Muscle layer of colon (tissue), 2 donors: ENCODE data around the gene LEKR1.

Experiments
- H3K27ac ChIP-seq: one replicate; pipeline ENCODE4 v1.7.0; 2013; ENCODE audit warnings: low read depth, mild to moderate bottlenecking, low read length, moderate library complexity
- H3K27me3 ChIP-seq, 2 donors: one replicate each; pipeline ENCODE4 v1.7.0; 2013; ENCODE audit warnings: low read length in 2 of 2, mild to moderate bottlenecking in 2 of 2; ENCODE audit not compliant: insufficient read depth in 2 of 2, control insufficient read depth in 1 of 2
- H3K36me3 ChIP-seq: one replicate; pipeline ENCODE4 v1.7.0; 2013; ENCODE audit warnings: mild to moderate bottlenecking, low read length; ENCODE audit not compliant: insufficient read depth
- H3K4me1 ChIP-seq: one replicate; pipeline ENCODE4 v1.7.0; 2013; ENCODE audit warnings: mild to moderate bottlenecking, low read length; ENCODE audit not compliant: insufficient read depth
- H3K4me3 ChIP-seq, 2 donors: one replicate each; pipeline ENCODE4 v1.7.0; 2013; ENCODE audit warnings: low read length in 2 of 2, low read depth in 1 of 2, mild to moderate bottlenecking in 1 of 2, moderate library complexity in 1 of 2
- H3K9ac ChIP-seq: one replicate; pipeline ENCODE4 v1.7.0; 2013; ENCODE audit warnings: low read length
- H3K9me3 ChIP-seq: one replicate; pipeline ENCODE4 v1.7.0; 2013; ENCODE audit warnings: mild to moderate bottlenecking, low read length
- donor health status: abdominal sarcoma.
- donor health status: Adenocarcinoma of cecum.

LEKR1 gene

GRCh38 chr3:157045238-157045850 is 219.2 kb downstream of the LEKR1 start:
- peak overlapping the region; percentile 1 for H3K9ac ChIP-seq
- no peaks in the 10 kb centered on the region for H3K9me3 ChIP-seq
- H3K4me3 ChIP-seq: peak overlapping the region; percentile 16 to 66
- no peaks in the 10 kb centered on the region for H3K27me3 ChIP-seq
- H3K27ac ChIP-seq: peak overlapping the region; percentile 73
- H3K4me1 ChIP-seq: peaks cover 21% of the 10 kb centered on the region
- no peaks in the 10 kb centered on the region for H3K36me3 ChIP-seq

DNA sequence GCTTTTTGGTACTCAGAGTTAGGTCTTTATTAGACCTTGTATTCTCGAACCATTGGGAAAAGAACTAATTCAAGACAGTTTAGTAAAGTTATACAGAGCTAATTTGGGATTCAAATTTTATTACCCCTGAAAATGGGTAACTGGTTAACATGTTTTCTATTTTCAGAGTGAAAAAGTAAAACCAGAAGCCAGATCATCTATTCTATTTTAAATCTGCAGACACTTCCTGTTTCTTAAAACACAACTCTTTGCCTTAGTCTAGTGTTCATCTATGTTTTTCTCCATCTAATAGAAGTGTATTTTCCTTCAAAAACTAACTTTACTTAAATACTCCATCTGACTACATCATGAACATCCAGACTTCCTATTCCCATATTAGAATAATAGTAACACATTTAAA is 220.4 kb downstream of the LEKR1 start:
- peaks cover 21% of the 10 kb centered on the region for H3K4me1 ChIP-seq
- H3K9me3 ChIP-seq: no peaks in the 10 kb centered on the region
- H3K36me3 ChIP-seq: no peaks in the 10 kb centered on the region
- no peak overlapping the region for H3K9ac ChIP-seq
- H3K27me3 ChIP-seq: no peaks in the 10 kb centered on the region
- no peak overlapping the region for H3K27ac ChIP-seq
- H3K4me3 ChIP-seq: no peak overlapping the region

GRCh38 chr3:157051055-157051454 is 224.9 kb downstream of the LEKR1 start:
- Histone ChIP-seq H3K4me1 (no peaks in the 10 kb centered on the region), H3K4me3 (no peak overlapping the region), H3K36me3 (no peaks in the 10 kb centered on the region), H3K9ac (no peak overlapping the region), H3K9me3 (no peaks in the 10 kb centered on the region), H3K27ac (no peak overlapping the region), H3K27me3 (no peaks in the 10 kb centered on the region)

DNA sequence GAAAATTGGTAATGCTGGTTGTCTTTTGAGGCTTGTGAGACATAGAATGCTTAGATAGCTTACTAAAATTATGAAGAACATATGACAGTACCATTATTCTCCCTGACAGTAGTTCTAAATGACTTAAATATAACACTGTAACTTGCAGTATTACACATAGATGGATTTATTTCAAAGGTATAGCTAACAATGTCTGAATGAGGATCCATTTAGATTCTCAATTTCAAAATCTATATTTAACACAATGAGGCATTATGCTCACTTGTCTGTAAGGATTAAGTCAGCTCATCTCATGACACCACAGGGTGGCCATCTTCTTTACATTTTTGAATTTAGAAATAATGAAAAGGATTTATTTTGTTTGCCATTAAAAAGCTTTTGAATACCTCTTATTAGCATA is 225.4 kb downstream of the LEKR1 start:
- Histone ChIP-seq H3K4me1 (no peaks in the 10 kb centered on the region), H3K27me3 (no peaks in the 10 kb centered on the region), H3K4me3 (no peak overlapping the region), H3K27ac (no peak overlapping the region), H3K36me3 (no peaks in the 10 kb centered on the region), H3K9ac (no peak overlapping the region), H3K9me3 (no peaks in the 10 kb centered on the region)

DNA sequence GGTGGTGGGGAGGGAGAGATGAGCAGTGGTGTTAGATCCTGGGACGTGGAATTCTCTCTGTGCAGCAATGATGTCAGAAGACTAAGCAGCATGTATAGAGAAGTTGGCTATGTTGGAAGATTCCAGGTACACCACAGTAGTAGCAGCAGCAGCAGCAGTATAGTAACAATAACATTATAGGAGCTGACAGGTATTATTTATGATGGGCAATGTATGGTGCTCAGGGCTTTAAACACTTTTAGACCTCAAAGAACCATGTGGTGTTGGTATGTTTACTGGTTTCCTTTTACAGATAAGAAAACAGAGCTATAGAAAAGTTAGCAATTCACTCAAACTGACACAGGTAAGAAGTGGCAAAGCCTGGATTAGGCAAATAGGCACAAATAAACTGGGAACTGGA is 229.9 kb downstream of the LEKR1 start:
- Histone ChIP-seq H3K36me3 (no peaks in the 10 kb centered on the region), H3K9me3 (no peaks in the 10 kb centered on the region), H3K4me3 (no peak overlapping the region), H3K27me3 (no peaks in the 10 kb centered on the region), H3K27ac (no peak overlapping the region), H3K4me1 (no peaks in the 10 kb centered on the region), H3K9ac (no peak overlapping the region)

DNA sequence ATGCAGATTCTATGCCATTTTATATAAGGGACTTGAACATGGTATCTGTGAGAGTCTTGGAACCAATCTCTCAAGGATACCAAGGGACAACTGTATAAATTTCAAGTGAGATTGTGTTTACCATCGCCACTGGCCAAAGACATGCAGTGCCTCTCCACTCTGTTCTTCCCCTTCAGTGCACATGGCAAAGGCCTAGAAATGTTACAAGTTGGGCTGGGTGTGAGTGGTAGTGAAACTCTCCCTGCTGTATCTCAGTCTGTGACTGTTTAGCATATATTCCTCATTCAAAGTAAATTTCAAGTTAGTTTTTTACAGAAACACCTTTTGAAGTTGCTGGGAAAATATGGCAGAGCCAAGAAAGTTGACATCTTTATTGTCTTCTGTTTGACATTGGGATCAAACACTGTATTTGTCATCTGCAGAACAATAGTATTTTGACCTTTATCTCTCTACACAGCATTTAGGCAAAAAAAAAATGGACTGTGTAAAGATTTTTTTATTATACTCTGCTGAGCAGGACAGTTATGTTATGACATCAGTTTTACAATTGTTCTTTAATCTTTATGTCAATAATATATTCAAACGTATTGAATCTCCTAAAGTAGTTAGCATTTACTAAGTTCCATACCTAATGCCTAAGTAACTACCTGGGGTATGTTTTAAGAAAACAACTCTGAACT is 232.4 kb downstream of the LEKR1 start:
- no peak overlapping the region for H3K9ac ChIP-seq
- no peaks in the 10 kb centered on the region for H3K36me3 ChIP-seq
- peaks cover under 1% of the 10 kb centered on the region for H3K4me1 ChIP-seq
- no peaks in the 10 kb centered on the region for H3K9me3 ChIP-seq
- H3K4me3 ChIP-seq: no peak overlapping the region
- H3K27me3 ChIP-seq: no peaks in the 10 kb centered on the region
- H3K27ac ChIP-seq: no peak overlapping the region

- peaks cover 6% of the 10 kb centered on the region for H3K4me1 ChIP-seq
- no peak overlapping the region for H3K4me3 ChIP-seq
- H3K9me3 ChIP-seq: no peaks in the 10 kb centered on the region
- H3K36me3 ChIP-seq: no peaks in the 10 kb centered on the region
- no peak overlapping the region for H3K9ac ChIP-seq
- H3K27me3 ChIP-seq: no peaks in the 10 kb centered on the region
- no peak overlapping the region for H3K27ac ChIP-seq
Observed at GRCh38 chr3:157059181-157059580, 233.0 kb downstream of the LEKR1 start.

DNA sequence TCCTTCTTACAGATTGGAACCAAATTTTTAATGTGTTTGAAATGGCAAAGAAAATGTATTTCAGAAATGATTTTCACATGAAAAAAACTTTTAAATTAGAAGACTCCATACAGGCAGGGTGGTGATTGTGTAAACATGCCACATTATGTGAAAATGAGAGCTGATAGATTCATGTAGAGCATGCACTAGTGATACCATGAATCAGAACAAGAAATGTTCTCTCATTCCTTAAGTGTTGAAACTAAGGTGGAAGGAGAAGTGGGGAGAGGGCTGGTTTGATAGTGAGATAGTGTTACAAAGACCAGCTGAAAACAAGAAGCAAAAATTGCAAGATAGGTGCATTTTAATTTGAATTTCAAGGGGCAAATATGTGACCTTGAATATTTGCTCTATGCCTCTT is 233.5 kb downstream of the LEKR1 start:
- Histone ChIP-seq H3K9ac (no peak overlapping the region), H3K27me3 (no peaks in the 10 kb centered on the region), H3K4me1 (peaks cover 6% of the 10 kb centered on the region), H3K4me3 (no peak overlapping the region), H3K9me3 (no peaks in the 10 kb centered on the region), H3K36me3 (no peaks in the 10 kb centered on the region), H3K27ac (no peak overlapping the region)

DNA sequence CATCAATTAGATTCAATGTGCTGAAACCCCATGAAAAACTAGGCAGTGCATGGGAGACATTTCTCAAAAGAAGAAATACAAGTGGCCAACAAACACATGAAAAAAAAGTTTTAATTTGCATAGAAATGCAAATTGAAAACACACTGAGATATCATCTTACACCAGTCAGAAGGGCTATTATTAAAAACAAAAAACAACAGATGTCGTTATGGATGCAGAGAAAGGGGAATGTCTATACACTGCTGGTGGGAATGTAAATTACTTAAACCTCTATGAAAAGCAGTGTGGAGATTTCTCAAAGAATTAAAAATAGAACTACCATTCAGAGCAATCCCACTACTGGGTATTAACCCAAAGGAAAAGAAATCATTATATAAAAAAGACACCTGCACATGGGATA is 235.1 kb downstream of the LEKR1 start:
- Histone ChIP-seq H3K4me1 (peaks cover 6% of the 10 kb centered on the region), H3K36me3 (no peaks in the 10 kb centered on the region), H3K4me3 (no peak overlapping the region), H3K27ac (no peak overlapping the region), H3K9ac (no peak overlapping the region), H3K27me3 (no peaks in the 10 kb centered on the region), H3K9me3 (no peaks in the 10 kb centered on the region)

- H3K9ac ChIP-seq: no peak overlapping the region
- H3K27me3 ChIP-seq: no peaks in the 10 kb centered on the region
- no peaks in the 10 kb centered on the region for H3K36me3 ChIP-seq
- no peaks in the 10 kb centered on the region for H3K9me3 ChIP-seq
- no peak overlapping the region for H3K4me3 ChIP-seq
- H3K27ac ChIP-seq: peak overlapping the region; percentile 3
- H3K4me1 ChIP-seq: peaks cover 6% of the 10 kb centered on the region
Observed at GRCh38 chr3:157063469-157063868, 237.3 kb downstream of the LEKR1 start.

DNA sequence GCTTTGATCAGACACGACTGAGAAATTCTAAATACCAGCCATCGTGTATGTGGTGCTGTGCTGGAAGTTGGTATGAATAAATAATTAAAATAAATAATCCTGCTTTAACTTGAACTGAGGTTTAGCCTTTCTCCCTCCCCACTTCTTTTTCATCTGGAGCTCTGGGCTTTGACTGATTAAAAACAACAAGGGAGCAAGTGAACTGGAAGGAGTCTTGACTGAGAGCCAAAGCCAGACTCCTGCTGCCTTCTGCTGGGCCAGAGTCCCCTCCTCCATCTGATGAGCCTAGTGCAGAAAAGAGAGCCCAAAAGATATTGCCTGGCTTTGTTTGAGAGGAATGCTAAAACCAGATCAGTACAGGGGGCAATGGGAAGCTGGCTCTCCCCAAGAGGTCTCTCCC is 237.8 kb downstream of the LEKR1 start:
- Histone ChIP-seq H3K27me3 (no peaks in the 10 kb centered on the region), H3K4me1 (peaks cover 6% of the 10 kb centered on the region), H3K9me3 (no peaks in the 10 kb centered on the region), H3K4me3 (no peak overlapping the region), H3K27ac (peak overlapping the region; percentile 3), H3K36me3 (no peaks in the 10 kb centered on the region), H3K9ac (no peak overlapping the region)

DNA sequence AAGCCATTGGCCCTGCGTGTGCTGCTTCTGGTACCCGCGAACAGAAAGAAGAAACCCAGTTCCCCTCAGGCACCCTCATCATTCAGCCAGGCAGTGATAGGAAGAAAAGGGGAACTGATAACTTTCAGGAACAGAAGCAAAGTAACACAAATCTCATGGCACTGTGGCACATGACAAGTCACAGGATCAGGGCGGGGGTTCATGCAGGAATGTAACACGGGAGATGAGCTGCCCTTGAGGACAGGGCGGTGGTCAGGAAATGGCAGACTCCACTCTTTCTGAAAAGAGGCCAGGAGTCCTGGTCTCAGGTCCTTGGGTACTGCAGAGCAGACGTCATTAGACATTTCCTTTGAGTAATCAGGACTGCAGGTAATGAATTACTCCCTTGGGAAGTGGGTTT is 238.2 kb downstream of the LEKR1 start:
- no peaks in the 10 kb centered on the region for H3K36me3 ChIP-seq
- no peak overlapping the region for H3K4me3 ChIP-seq
- peaks cover 6% of the 10 kb centered on the region for H3K4me1 ChIP-seq
- H3K9me3 ChIP-seq: no peaks in the 10 kb centered on the region
- H3K27ac ChIP-seq: peak overlapping the region; percentile 3
- H3K27me3 ChIP-seq: no peaks in the 10 kb centered on the region
- no peak overlapping the region for H3K9ac ChIP-seq
